Stimulated activated naive CD8-positive, alpha-beta T cell treated with anti-CD3 and anti-CD28 coated beads, Interleukin-15, Interleukin-2, amounts not matched to agents 100 U/mL and 50 U/mL, for 24 hours (primary cell): ENCODE measurements around the gene GSK3A.

Source experiments
- ATAC-seq: fragments of 150-1000 bp; cut with Tn5 transposase; one replicate; pipeline ENCODE4 v1.10.0; 2021
- DNase-seq: peaks from one replicate; pipeline ENCODE4 v3.0.0; 2021

Gene GSK3A

GRCh38 chr19:42249149-42249750, 6.8 kb upstream of the GSK3A start:
- ATAC-seq (no peak), DNase-seq (no peak)

- ATAC-seq (no peak), DNase-seq (no peak)
Observed at GRCh38 chr19:42248270-42249148, 6.1 kb upstream of the GSK3A start.

GRCh38 chr19:42247640-42248199, 5.3 kb upstream of the GSK3A start:
- no peak for ATAC-seq

GRCh38 chr19:42246922-42247639, 4.7 kb upstream of the GSK3A start:
- no peak for DNase-seq
- ATAC-seq: no peak

More at GRCh38 chr19:42247640-42248199, 5.3 kb upstream of the GSK3A start:
- DNase-seq: no peak

- DNase-seq: no peak
- no peak for ATAC-seq
Observed at GRCh38 chr19:42246143-42246921, 3.9 kb upstream of the GSK3A start.

- DNase-seq: no peak
- no peak for ATAC-seq
Observed at GRCh38 chr19:42245231-42245630, 2.8 kb upstream of the GSK3A start.

- ATAC-seq (peak; percentile 51), DNase-seq (peak; percentile 90)
Observed at GRCh38 chr19:42244347-42245220, 2.2 kb upstream of the GSK3A start.

GRCh38 chr19:42242069-42242511, 312 bp downstream of the GSK3A start:
- DNase-seq (no peak), ATAC-seq (no peak)

- ATAC-seq: no peak
- no peak for DNase-seq
Observed at GRCh38 chr19:42241279-42241678, 1.1 kb downstream of the GSK3A start.

- ATAC-seq (no peak), DNase-seq (no peak)
Observed at GRCh38 chr19:42239544-42240220, 2.7 kb downstream of the GSK3A start.

GRCh38 chr19:42235181-42235580, 7.2 kb downstream of the GSK3A start:
- ATAC-seq (no peak), DNase-seq (no peak)

GRCh38 chr19:42234364-42234763, 8.0 kb downstream of the GSK3A start:
- ATAC-seq (no peak), DNase-seq (no peak)

- ATAC-seq (no peak), DNase-seq (no peak)
Observed at GRCh38 chr19:42233678-42234292, 8.6 kb downstream of the GSK3A start.

- ATAC-seq (no peak), DNase-seq (no peak)
Observed at GRCh38 chr19:42233106-42233505, 9.3 kb downstream of the GSK3A start.

- DNase-seq (no peak), ATAC-seq (no peak)
Observed at GRCh38 chr19:42232435-42232834, 10.0 kb downstream of the GSK3A start.

GRCh38 chr19:42230571-42230970, 11.8 kb downstream of the GSK3A start:
- ATAC-seq (no peak), DNase-seq (no peak)

GRCh38 chr19:42229855-42230351, 12.5 kb downstream of the GSK3A start:
- ATAC-seq (no peak), DNase-seq (no peak)

- ATAC-seq (no peak), DNase-seq (no peak)
Observed at GRCh38 chr19:42229301-42229854, 13.0 kb downstream of the GSK3A start.

- no peak for DNase-seq
- no peak for ATAC-seq
Observed at GRCh38 chr19:42228641-42229040, 13.8 kb downstream of the GSK3A start.
